PC-3 (cell line): ENCODE measurements around the gene ABCA5.

ENCODE experiments used
- CTCF ChIP-seq: fragments of 300-600 bp; sonication (generic); conservative IDR thresholded peaks from 2 replicates; pipeline ENCODE4 v1.5.1; 2017; ENCODE audit warnings: antibody characterized with exemption, low read depth, mild to moderate bottlenecking, low read length
- EZH2 ChIP-seq: fragments of 300-600 bp; sonication (generic); IDR thresholded peaks from one replicate; pipeline ENCODE4 v1.6.1; 2017; ENCODE audit warnings: antibody characterized with exemption, mild to moderate bottlenecking, low read length; ENCODE audit not compliant: unreplicated experiment

DNA sequence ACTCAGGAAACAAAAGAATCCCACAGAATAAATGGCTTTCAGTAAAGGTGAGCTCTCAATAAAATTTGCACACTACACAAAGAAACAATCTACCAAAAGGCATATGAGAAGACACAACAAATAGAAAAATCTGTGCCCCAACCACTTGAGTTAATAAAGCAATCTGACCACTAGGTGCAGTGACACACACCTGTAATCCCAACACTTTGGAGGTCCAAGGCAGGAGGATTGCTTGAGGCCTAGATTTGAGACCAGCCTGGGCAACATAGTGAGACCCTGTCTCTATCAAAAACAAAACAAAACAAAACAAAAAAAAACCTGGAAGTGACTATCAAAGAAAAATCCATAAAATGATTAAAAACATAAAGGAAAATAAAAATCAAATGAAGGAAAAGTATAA is 9.6 kb upstream of the ABCA5 start:
- no peak for TF ChIP-seq EZH2
- 0 out of 2 replicates have a peak, but pooled peaks have one; percentile 46 for TF ChIP-seq CTCF
